ENCODE measurements around the gene CALM3. TPM values are rescaled to one million over a fixed set of nuclear protein-coding genes. Genes with fewer than 3 reads are reported as not detected.

CALM3 gene
- total and polyA plus RNA-seq, 2 donors (not counting 3 experiments of a cell fraction or from before 2014, with no cell fraction given): 305 to 425 TPM

- H3K4me2 ChIP-seq (ENCODE audit: insufficient read depth, low read length): no peak overlapping the region
- BruUV-seq (replicated peaks): TSS peak; percentile 49
- CTCF ChIA-PET: interaction anchor here (2.0 to 13.9 kb wide), 2 partner anchors 9 to 55 kb away, joined by 7 to 422 read pairs; partner anchors contain the start of genes CALM3 and DACT3
- peaks cover 4% of the 10 kb centered on the region for H3K4me1 ChIP-seq (ENCODE audit: control insufficient read depth, extremely low read depth, insufficient read depth, low read length)
- POLR2A ChIA-PET: interaction anchor here (0.6 kb wide), 1 partner anchor 146 kb away, joined by 3 read pairs; no protein-coding TSS in a partner anchor
- no peaks in the 10 kb centered on the region for H3K9me3 ChIP-seq (replicated peaks; ENCODE audit: control insufficient read depth, insufficient read depth, low read length)
- peaks cover 13 to 51% of the 10 kb centered on the region in 2 experiments for H3K36me3 ChIP-seq (ENCODE audit: control insufficient read depth in 2 of 2, extremely low read depth in 1 of 2, insufficient read depth in 2 of 2, low read length in 2 of 2)
- H3K4me3 ChIP-seq (replicated peaks in 1 of 3; ENCODE audit: insufficient read depth in 1 of 3, low read depth in 1 of 3, low read length in 3 of 3): no peak overlapping the region
- FAIRE-seq (no peak), DNase-seq (ENCODE audit: low read depth, low spot score) (no peak)
- H2AFZ ChIP-seq (ENCODE audit: low read depth, low read length): no peak overlapping the region
- dilution Hi-C loops (cut with MboI; ENCODE audit: extremely low pct_ligation_motif_present, low sequenced_read_pairs): no loop called here
- TF ChIP-seq FOS (IDR thresholded peaks at IDR 0.05; ENCODE audit: borderline replicate concordance, insufficient read depth, low read length) (no peak), MAX (IDR thresholded peaks at IDR 0.05; ENCODE audit: insufficient read depth, insufficient read length) (no peak), GATA2 (IDR thresholded peaks at IDR 0.05; ENCODE audit: insufficient read depth, insufficient read length, low read depth, low read length) (no peak), POLR2A (IDR thresholded peaks at IDR 0.05; ENCODE audit: low read depth, low read length) (no peak), CTCF (IDR thresholded peaks at IDR 0.05; ENCODE audit: extremely low read depth in 1 of 2, insufficient read depth in 1 of 2, low read depth in 1 of 2, low read length in 2 of 2) (no peak), EZH2 (IDR thresholded peaks at IDR 0.05; ENCODE audit: borderline replicate concordance, low read depth, low read length, severe bottlenecking) (no peak), POLR2AphosphoS5 (IDR thresholded peaks at IDR 0.05; ENCODE audit: insufficient read depth, low read depth, low read length) (no peak), JUN (IDR thresholded peaks at IDR 0.05; ENCODE audit: borderline replicate concordance, insufficient read depth, insufficient read length, low read depth) (no peak), MYC (IDR thresholded peaks at IDR 0.05; ENCODE audit: low read depth, low read length) (no peak)
- H3K27ac ChIP-seq (ENCODE audit: insufficient read depth, low read depth, low read length): no peak overlapping the region
- no peaks in the 10 kb centered on the region for H3K9me1 ChIP-seq (replicated peaks; ENCODE audit: control insufficient read depth, extremely low read depth, insufficient read depth, low read length)
- H3K27me3 ChIP-seq (ENCODE audit: control insufficient read depth in 2 of 2, insufficient read depth in 2 of 2, low read length in 2 of 2): no peaks in the 10 kb centered on the region
- no peak overlapping the region for H3K9ac ChIP-seq (replicated peaks; ENCODE audit: extremely low read depth, insufficient read depth, low read length)
- H3K79me2 ChIP-seq (ENCODE audit: control insufficient read depth, insufficient read depth, low read length): peaks cover 17% of the 10 kb centered on the region
- intact Hi-C loops (cut with micrococcal nuclease): no loop called here
- H4K20me1 ChIP-seq (replicated peaks; ENCODE audit: control insufficient read depth, extremely low read depth, insufficient read depth, low read length): no peaks in the 10 kb centered on the region
These were observed 8.6 kb downstream of the CALM3 start for GRCh38 chr19:46609511-46610412.
